BJ (cell line): ENCODE data around the gene CDCP1. TPM values are rescaled to one million over a fixed set of nuclear protein-coding genes. Genes with fewer than 3 reads are reported as not detected.
A peak's percentile ranks its signal among the peaks of the same experiment; 100 is the strongest.

Source experiments
- CTCF ChIA-PET: fragments of 350-600 bp; formaldehyde crosslinking; extraction: SDS; loops from one replicate; lab custom pipeline; 2021; ENCODE audit warnings: antibody characterized with exemption, inconsistent platforms; lab: Yijun Ruan, JAX
- POLR2A ChIA-PET: fragments of 300-600 bp; sonication (Branson Sonifier 250); formaldehyde crosslinking; extraction: SDS; loops from one replicate; lab custom pipeline; 2021; ENCODE audit warnings: antibody characterized with exemption; lab: Charles Lee
- DNase-seq: peaks from one replicate; pipeline ENCODE4 v3.0.0-alpha.2; 2011; ENCODE audit warnings: low read depth
- H3K27me3 ChIP-seq: 2 replicates; pipeline ENCODE4 v1.6.0; 2011; ENCODE audit warnings: low read length; ENCODE audit not compliant: control insufficient read depth, insufficient read depth
- H3K36me3 ChIP-seq: 2 replicates; pipeline ENCODE4 v1.5.1; 2011; ENCODE audit warnings: low read length; ENCODE audit not compliant: control insufficient read depth, insufficient read depth
- H3K4me3 ChIP-seq: 2 replicates; pipeline ENCODE4 v1.5.1; 2011; ENCODE audit warnings: low read depth, mild to moderate bottlenecking, control low read depth, low read length
- CTCF ChIP-seq: IDR thresholded peaks from 2 replicates; pipeline ENCODE4 v1.5.1; 2011; ENCODE audit warnings: low read depth, mild to moderate bottlenecking, control low read depth, inconsistent platforms, low read length, moderate library complexity; ENCODE audit not compliant: insufficient read depth
- polyA plus RNA-seq: library from polyadenylated mRNA; depleted of rRNA; stranded (reverse); fragments of >200 nt; gene quantifications from 2 replicates; pipeline ENCODE4 v1.2.3, GENCODE V29; 2011

Gene CDCP1
- polyA plus RNA-seq, 1 experiment: 1.3 TPM

- no peaks in the 10 kb centered on the region for H3K36me3 ChIP-seq
- peak; percentile 73 for DNase-seq
- no peaks in the 10 kb centered on the region for H3K27me3 ChIP-seq
- ChIA-PET POLR2A (interaction anchor here (0.9 to 1.8 kb wide), 4 partner anchors 9 to 86 kb away, joined by 3 to 9 read pairs (median 4); no protein-coding TSS in a partner anchor), CTCF (interaction anchor here (1.2 to 2.6 kb wide), 6 partner anchors 69 to 100 kb away, joined by 4 to 24 read pairs (median 6); no protein-coding TSS in a partner anchor)
- no peak overlapping the region for H3K4me3 ChIP-seq
- TF ChIP-seq CTCF: no peak
These were observed 21.8 kb downstream of the CDCP1 start for GRCh38 chr3:45124352-45124751.

- DNase-seq: peak; percentile 66
- TF ChIP-seq CTCF: no peak
- no peaks in the 10 kb centered on the region for H3K27me3 ChIP-seq
- ChIA-PET CTCF (interaction anchor here (1.0 to 2.6 kb wide), 9 partner anchors 10 to 100 kb away, joined by 3 to 24 read pairs (median 5); no protein-coding TSS in a partner anchor), POLR2A (interaction anchor here (0.9 to 1.8 kb wide), 4 partner anchors 10 to 87 kb away, joined by 3 to 9 read pairs (median 4); no protein-coding TSS in a partner anchor)
- H3K36me3 ChIP-seq: no peaks in the 10 kb centered on the region
- H3K4me3 ChIP-seq: no peak overlapping the region
These were observed 22.5 kb downstream of the CDCP1 start for GRCh38 chr3:45123581-45124269.

GRCh38 chr3:45123030-45123429, 23.1 kb downstream of the CDCP1 start:
- H3K27me3 ChIP-seq: no peaks in the 10 kb centered on the region
- CTCF ChIA-PET: interaction anchor here (1.0 to 2.6 kb wide), 8 partner anchors 10 to 101 kb away, joined by 3 to 24 read pairs (median 6); no protein-coding TSS in a partner anchor
- TF ChIP-seq CTCF: no peak
- POLR2A ChIA-PET: interaction anchor here (1.3 to 1.8 kb wide), 3 partner anchors 11 to 17 kb away, joined by 3 to 9 read pairs (median 4); no protein-coding TSS in a partner anchor
- H3K4me3 ChIP-seq: no peak overlapping the region
- no peaks in the 10 kb centered on the region for H3K36me3 ChIP-seq
- peak; percentile 89 for DNase-seq

- POLR2A ChIA-PET: no interaction called here
- CTCF ChIA-PET: interaction anchor here (1.4 to 1.8 kb wide), 2 partner anchors 12 to 90 kb away, joined by 3 to 8 read pairs; no protein-coding TSS in a partner anchor
- no peak overlapping the region for H3K4me3 ChIP-seq
- TF ChIP-seq CTCF: no peak
- no peaks in the 10 kb centered on the region for H3K36me3 ChIP-seq
- DNase-seq: no peak
- H3K27me3 ChIP-seq: no peaks in the 10 kb centered on the region
These were observed 25.6 kb downstream of the CDCP1 start for GRCh38 chr3:45120359-45121158.
